Neural crest cell (in vitro differentiated cells): Measurements from ENCODE around the gene ZBTB20. TPM values are rescaled to one million over a fixed set of nuclear protein-coding genes. Genes with fewer than 3 reads are reported as not detected.

Source experiments
- DNase-seq: peaks from one replicate; pipeline ENCODE4 v3.0.0; 2021; ENCODE audit warnings: low read depth, mixed read lengths, low spot score
- H3K27ac Mint-ChIP-seq: one replicate; pipeline ENCODE4 v1.8.0; 2021; ENCODE audit warnings: mild to moderate bottlenecking, mixed read lengths; ENCODE audit not compliant: unreplicated experiment
- H3K27me3 Mint-ChIP-seq: 2 replicates; pipeline ENCODE4 v1.8.0; 2021; ENCODE audit warnings: low read depth, mild to moderate bottlenecking, mixed read lengths
- H3K36me3 Mint-ChIP-seq: 2 replicates; pipeline ENCODE4 v1.8.0; 2021; ENCODE audit warnings: low read depth, mild to moderate bottlenecking, mixed read lengths
- H3K4me1 Mint-ChIP-seq: 2 replicates; pipeline ENCODE4 v1.8.0; 2021; ENCODE audit warnings: mixed read lengths
- H3K4me3 Mint-ChIP-seq: one replicate; pipeline ENCODE4 v1.8.0; 2021; ENCODE audit warnings: mild to moderate bottlenecking, mixed read lengths
- H3K9me3 Mint-ChIP-seq: 2 replicates; pipeline ENCODE4 v1.8.0; 2021; ENCODE audit warnings: mixed read lengths
- total RNA-seq: library from RNA; stranded (reverse); gene quantifications from 2 replicates; pipeline ENCODE4 v1.2.1, GENCODE V29; 2021
- TF ChIP-seq, protein P1 (sequence below): fragments of 200-600 bp; sonication (generic); conservative IDR thresholded peaks from 2 replicates; pipeline ENCODE4 v1.5.0; 2021; ENCODE audit warnings: antibody characterized with exemption, mild to moderate bottlenecking

The ZBTB20 gene
- total RNA-seq, 1 donor from 2014 or later = 12.4 TPM

DNA sequence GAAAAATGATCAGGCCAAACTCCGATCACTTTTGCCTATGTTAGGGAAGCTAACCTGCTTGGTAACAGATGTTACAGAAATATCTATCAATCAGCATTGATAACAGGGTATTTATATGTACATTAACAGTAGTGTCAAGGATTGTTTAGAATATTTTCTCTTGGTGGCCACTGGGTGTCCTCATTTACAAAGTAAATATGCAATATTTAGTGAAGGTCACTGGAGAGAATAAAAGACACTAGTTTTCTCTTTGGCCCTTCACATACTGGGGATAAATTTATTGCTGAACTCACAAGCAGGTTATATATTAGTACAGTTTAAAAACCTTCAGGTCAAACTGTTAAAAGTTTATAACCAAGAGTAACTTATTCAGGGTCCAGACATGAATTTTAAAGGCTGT, 784.3 kb downstream of the ZBTB20 start:
- H3K4me1 Mint-ChIP-seq = peaks cover 18% of the 10 kb centered on the region
- no peaks in the 10 kb centered on the region for H3K36me3 Mint-ChIP-seq
- no peak for DNase-seq
- no peaks in the 10 kb centered on the region for H3K27me3 Mint-ChIP-seq
- H3K4me3 Mint-ChIP-seq = no peak overlapping the region
- H3K9me3 Mint-ChIP-seq = no peaks in the 10 kb centered on the region
- TF ChIP-seq, protein P1, sequence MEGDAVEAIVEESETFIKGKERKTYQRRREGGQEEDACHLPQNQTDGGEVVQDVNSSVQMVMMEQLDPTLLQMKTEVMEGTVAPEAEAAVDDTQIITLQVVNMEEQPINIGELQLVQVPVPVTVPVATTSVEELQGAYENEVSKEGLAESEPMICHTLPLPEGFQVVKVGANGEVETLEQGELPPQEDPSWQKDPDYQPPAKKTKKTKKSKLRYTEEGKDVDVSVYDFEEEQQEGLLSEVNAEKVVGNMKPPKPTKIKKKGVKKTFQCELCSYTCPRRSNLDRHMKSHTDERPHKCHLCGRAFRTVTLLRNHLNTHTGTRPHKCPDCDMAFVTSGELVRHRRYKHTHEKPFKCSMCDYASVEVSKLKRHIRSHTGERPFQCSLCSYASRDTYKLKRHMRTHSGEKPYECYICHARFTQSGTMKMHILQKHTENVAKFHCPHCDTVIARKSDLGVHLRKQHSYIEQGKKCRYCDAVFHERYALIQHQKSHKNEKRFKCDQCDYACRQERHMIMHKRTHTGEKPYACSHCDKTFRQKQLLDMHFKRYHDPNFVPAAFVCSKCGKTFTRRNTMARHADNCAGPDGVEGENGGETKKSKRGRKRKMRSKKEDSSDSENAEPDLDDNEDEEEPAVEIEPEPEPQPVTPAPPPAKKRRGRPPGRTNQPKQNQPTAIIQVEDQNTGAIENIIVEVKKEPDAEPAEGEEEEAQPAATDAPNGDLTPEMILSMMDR = peak; percentile 69
- no peak overlapping the region for H3K27ac Mint-ChIP-seq

DNA sequence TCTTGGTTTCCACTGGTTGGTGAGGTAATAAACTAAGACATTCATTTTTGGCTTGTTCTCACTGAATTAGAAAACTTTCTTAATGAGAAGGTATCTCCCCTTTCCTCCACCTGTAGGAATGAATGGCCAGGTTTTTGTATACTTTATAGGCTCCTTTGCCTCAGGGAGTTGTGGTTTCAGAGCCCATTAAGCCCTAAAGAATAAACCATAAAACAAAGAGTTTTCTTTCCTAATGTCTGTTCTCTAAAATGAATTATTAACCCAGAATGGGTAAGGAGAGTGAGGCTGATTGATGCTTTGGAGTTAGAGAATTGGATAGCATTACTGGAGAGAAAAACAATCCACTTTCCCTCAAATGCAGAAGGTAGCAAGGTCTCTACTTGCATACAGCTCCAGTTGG, 785.7 kb downstream of the ZBTB20 start:
- H3K4me1 Mint-ChIP-seq = peaks cover 22% of the 10 kb centered on the region
- TF ChIP-seq, protein P1 = no peak
- no peak for DNase-seq
- no peaks in the 10 kb centered on the region for H3K9me3 Mint-ChIP-seq
- no peak overlapping the region for H3K4me3 Mint-ChIP-seq
- no peaks in the 10 kb centered on the region for H3K27me3 Mint-ChIP-seq
- no peaks in the 10 kb centered on the region for H3K36me3 Mint-ChIP-seq
- no peak overlapping the region for H3K27ac Mint-ChIP-seq

DNA sequence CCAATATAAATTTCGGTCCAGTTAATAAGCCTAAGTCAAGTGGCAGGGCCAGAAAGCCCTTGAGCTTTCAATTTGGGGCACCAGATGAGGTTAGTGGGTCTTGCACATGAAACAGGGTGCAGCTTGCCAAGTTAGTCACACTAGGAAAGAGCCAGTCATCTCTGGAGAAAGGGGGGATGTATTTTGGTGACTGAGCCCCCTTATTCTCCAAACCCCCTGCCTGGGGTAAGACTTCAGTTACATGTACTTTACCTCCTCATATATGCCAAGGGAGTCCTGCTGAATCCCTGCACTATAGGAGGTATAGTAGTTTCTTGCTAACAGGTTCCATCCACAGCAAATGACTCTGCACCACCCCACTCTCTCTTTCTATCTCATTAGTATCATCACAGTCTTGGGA, 790.6 kb downstream of the ZBTB20 start:
- peaks cover 5% of the 10 kb centered on the region for H3K4me1 Mint-ChIP-seq
- H3K27ac Mint-ChIP-seq = no peak overlapping the region

DNA sequence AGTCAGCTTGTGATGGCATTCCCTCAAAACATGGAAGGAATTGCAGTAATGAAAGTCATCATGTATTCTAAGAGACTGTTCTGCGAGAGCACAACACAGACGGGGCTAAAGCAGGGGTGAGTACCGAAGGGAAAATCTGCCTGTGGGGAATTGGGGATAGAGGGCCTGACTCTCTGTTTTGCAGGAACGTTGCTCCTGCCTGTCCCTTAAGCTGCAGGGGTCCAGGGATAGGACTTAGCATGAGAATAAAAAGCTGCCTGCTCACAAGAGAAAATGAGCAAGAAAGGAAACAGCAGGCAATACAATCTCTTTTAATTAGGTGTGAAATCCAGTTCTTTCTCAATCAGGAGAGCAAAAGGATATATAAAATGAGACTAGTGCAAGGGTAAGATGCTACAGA, 791.0 kb downstream of the ZBTB20 start:
- no peaks in the 10 kb centered on the region for H3K27me3 Mint-ChIP-seq
- no peak overlapping the region for H3K4me3 Mint-ChIP-seq
- H3K27ac Mint-ChIP-seq = no peak overlapping the region
- DNase-seq = no peak
- H3K4me1 Mint-ChIP-seq = peaks cover 5% of the 10 kb centered on the region
- H3K9me3 Mint-ChIP-seq = no peaks in the 10 kb centered on the region
- peaks cover 5% of the 10 kb centered on the region for H3K36me3 Mint-ChIP-seq
- TF ChIP-seq, protein P1 = no peak

More for the DNA sequence above, 790.6 kb downstream of the ZBTB20 start:
- Mint-ChIP-seq H3K36me3 (peaks cover under 1% of the 10 kb centered on the region), H3K4me3 (no peak overlapping the region), H3K9me3 (no peaks in the 10 kb centered on the region), H3K27me3 (no peaks in the 10 kb centered on the region)
- DNase-seq = no peak
- TF ChIP-seq, protein P1 = no peak

DNA sequence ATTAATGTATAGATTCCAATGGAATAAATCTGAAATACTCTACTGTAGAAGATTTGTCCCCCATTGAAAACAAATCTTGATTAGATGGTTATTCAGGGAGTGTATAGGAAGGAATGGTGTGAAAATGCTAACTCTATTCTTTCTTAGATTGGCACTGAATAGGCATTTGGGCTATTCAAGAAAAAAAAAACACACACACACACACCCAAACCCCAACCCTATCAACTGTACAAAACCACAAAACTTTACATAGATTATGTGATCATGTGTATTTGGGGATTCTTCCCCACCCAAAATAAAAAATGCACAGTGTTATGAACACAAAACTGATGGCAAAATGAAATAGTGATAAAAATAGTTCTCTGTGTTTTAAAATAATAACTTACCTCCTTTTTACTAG, 791.4 kb downstream of the ZBTB20 start:
- DNase-seq = no peak
- Mint-ChIP-seq H3K4me3 (no peak overlapping the region), H3K27me3 (no peaks in the 10 kb centered on the region), H3K9me3 (no peaks in the 10 kb centered on the region), H3K4me1 (peaks cover 5% of the 10 kb centered on the region), H3K27ac (no peak overlapping the region), H3K36me3 (peaks cover 9% of the 10 kb centered on the region)
- TF ChIP-seq, protein P1 = no peak

DNA sequence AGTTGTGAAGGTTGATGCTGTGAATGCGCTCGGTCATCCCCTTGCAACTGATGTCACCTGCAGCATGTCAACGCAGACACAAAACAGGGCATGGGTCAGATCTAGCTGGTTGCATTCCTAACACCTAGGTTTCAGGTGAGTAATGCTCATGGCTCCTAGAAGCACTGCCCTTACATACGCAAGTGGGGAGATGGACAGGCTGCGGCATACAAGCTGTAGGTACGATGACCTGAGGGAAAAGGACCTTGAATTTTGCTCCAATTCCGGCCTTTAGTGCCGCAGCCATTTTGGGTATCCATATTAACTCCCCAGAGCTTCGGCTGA, 795.3 kb downstream of the ZBTB20 start:
- no peaks in the 10 kb centered on the region for H3K9me3 Mint-ChIP-seq
- TF ChIP-seq, protein P1 = no peak
- peaks cover 20% of the 10 kb centered on the region for H3K36me3 Mint-ChIP-seq
- peaks cover 3% of the 10 kb centered on the region for H3K4me1 Mint-ChIP-seq
- no peak for DNase-seq
- no peaks in the 10 kb centered on the region for H3K27me3 Mint-ChIP-seq
- H3K4me3 Mint-ChIP-seq = no peak overlapping the region
- no peak overlapping the region for H3K27ac Mint-ChIP-seq
